Measurements from ENCODE around the gene DNAH6. TPM values are rescaled to one million over a fixed set of nuclear protein-coding genes. Genes with fewer than 3 reads are reported as not detected.
A peak's percentile ranks its signal among the peaks of the same experiment; 100 is the strongest.

Gene DNAH6
- total RNA-seq, 3 donors from 2014 or later, result 2.3 to 4.1 (median 3.0) TPM

- H3K9me3 ChIP-seq, result peaks cover 7 to 10% of the 10 kb centered on the region in 2 donors
- intact Hi-C loops (cut with DNase I; ENCODE audit: low total_unique reads), result no loop called here
- no peaks in the 10 kb centered on the region for H3K36me3 ChIP-seq
- no peak overlapping the region for H3K27ac ChIP-seq
- no peaks in the 10 kb centered on the region for H3K27me3 ChIP-seq
- no peaks in the 10 kb centered on the region for H3K4me1 ChIP-seq
- H3K4me3 ChIP-seq, result no peak overlapping the region
- TF ChIP-seq POLR2A (IDR thresholded peaks at IDR 0.05) (no peak), CTCF (IDR thresholded peaks at IDR 0.05) (no peak), POLR2AphosphoS5 (IDR thresholded peaks at IDR 0.05) (no peak)
- DNase-seq (ENCODE audit: low spot score in 2 of 2), result no peak
These were observed 314.6 kb downstream of the DNAH6 start for GRCh38 chr2:84830758-84831500.

- Histone ChIP-seq H3K4me1 (no peaks in the 10 kb centered on the region), H3K4me3 (no peak overlapping the region), H3K27me3 (no peaks in the 10 kb centered on the region), H3K36me3 (no peaks in the 10 kb centered on the region), H3K27ac (no peak overlapping the region), H3K9me3 (peaks cover 11 to 12% of the 10 kb centered on the region in 2 donors)
- TF ChIP-seq POLR2AphosphoS5 (IDR thresholded peaks at IDR 0.05) (no peak), POLR2A (IDR thresholded peaks at IDR 0.05) (no peak), CTCF (IDR thresholded peaks at IDR 0.05) (no peak)
- peak in 1 of 2 donors; percentile 18 for DNase-seq (ENCODE audit: low spot score in 2 of 2)
- intact Hi-C loops (cut with DNase I; ENCODE audit: low total_unique reads), result no loop called here
These were observed 316.6 kb downstream of the DNAH6 start for GRCh38 chr2:84832772-84833461.

DNA sequence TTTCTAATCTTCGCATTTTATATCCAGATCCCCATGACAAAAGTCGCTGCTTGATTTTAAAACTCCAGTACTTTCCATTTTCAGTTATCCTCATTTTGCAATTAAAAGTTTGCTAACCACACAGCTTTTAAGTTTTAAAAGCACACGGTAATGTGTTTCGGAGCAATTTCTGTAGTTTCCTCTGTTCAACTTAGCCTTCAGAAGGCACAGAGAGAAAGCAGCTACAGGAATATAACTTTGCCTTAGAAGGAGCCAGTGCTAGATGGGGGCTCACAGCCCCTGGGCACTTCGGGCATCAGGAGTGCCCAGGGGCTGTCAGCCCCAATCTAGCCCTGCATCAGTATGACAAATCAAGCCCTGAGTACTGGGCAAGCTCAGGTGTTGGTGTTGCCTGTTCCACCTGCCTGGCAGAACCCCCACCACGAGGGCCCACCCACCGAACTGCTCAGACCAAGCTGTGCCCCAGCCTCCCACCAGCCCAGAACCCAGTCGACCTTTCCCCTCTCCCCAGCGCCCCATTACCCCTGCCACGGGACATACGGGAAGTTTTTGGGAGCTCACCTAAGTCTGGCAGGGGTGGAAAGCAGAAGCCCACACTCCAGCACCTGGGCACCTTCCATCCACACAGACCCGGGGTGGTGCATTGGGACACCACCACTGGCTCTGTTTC lies 317.3 kb downstream of the DNAH6 start:
- TF ChIP-seq CTCF (IDR thresholded peaks at IDR 0.05), result no peak
- TF ChIP-seq POLR2A (IDR thresholded peaks at IDR 0.05), result no peak
- no peak for TF ChIP-seq POLR2AphosphoS5 (IDR thresholded peaks at IDR 0.05)
- intact Hi-C loops (cut with DNase I; ENCODE audit: low total_unique reads), result no loop called here
- Histone ChIP-seq H3K27me3 (no peaks in the 10 kb centered on the region), H3K4me3 (no peak overlapping the region), H3K27ac (no peak overlapping the region), H3K4me1 (no peaks in the 10 kb centered on the region), H3K36me3 (no peaks in the 10 kb centered on the region), H3K9me3 (peaks cover 11 to 12% of the 10 kb centered on the region in 2 donors)
- DNase-seq (ENCODE audit: low spot score in 2 of 2), result no peak

GRCh38 chr2:84836215-84836614 lies 319.9 kb downstream of the DNAH6 start:
- no peak overlapping the region for H3K4me3 ChIP-seq
- no peak for DNase-seq (ENCODE audit: low spot score in 2 of 2)
- intact Hi-C loops (cut with DNase I; ENCODE audit: low total_unique reads), result no loop called here
- no peak overlapping the region for H3K27ac ChIP-seq
- no peak for TF ChIP-seq CTCF (IDR thresholded peaks at IDR 0.05)
- no peak for TF ChIP-seq POLR2A (IDR thresholded peaks at IDR 0.05)
- no peak for TF ChIP-seq POLR2AphosphoS5 (IDR thresholded peaks at IDR 0.05)
- H3K36me3 ChIP-seq, result no peaks in the 10 kb centered on the region
- no peaks in the 10 kb centered on the region for H3K27me3 ChIP-seq
- H3K4me1 ChIP-seq, result no peaks in the 10 kb centered on the region
- H3K9me3 ChIP-seq, result peaks cover 11 to 12% of the 10 kb centered on the region in 2 donors
